ENCODE data around the gene ARHGAP30.

The ARHGAP30 gene

DNA sequence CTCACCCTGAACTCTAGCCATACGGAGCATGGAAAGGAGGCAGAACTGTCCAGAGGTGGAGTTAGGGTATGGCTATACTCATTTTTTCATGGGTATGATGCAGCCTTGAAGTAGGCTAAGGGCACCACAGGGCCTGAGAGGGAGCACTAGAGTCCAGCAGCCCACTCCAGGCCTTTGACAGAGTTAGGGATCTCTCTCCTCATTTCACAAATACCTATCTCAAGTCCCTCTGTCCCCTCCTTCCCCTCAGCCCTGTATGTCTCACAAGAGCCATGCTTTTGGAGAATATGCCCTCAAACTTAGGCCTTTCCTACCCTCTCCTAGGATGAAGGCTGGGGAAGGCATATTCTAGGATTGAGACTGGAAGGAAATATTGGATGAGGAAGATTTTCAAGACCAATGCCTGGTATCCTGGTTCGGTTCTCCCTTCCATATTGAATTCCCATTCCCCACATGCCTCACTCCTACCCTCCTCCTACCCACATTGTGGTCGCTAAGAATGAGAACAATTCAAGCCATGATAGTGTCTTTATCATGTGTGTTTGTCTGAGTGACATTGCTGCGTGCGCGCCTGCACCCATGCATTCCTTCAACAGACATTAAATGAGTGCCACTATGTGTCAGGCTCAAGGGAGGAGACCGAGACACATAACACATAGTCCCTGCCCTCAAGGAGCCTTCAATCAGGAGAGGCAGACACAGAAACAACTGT, 22.3 kb upstream of the ARHGAP30 start:
- TF ChIP-seq YY1 (IDR thresholded peaks at IDR 0.05; ENCODE audit: low read depth) (no peak), FOXM1 (IDR thresholded peaks at IDR 0.05; ENCODE audit: borderline replicate concordance, low read depth) (no peak), EP300 (IDR thresholded peaks at IDR 0.05; ENCODE audit: borderline replicate concordance) (no peak), EGR1 (IDR thresholded peaks at IDR 0.05) (no peak), CREB1 (IDR thresholded peaks at IDR 0.05; ENCODE audit: low read depth) (no peak), RAD21 (IDR thresholded peaks at IDR 0.05; ENCODE audit: low read depth) (no peak), TAF1 (IDR thresholded peaks at IDR 0.05; ENCODE audit: low read depth) (no peak)
- TF ChIP-seq, protein P1, sequence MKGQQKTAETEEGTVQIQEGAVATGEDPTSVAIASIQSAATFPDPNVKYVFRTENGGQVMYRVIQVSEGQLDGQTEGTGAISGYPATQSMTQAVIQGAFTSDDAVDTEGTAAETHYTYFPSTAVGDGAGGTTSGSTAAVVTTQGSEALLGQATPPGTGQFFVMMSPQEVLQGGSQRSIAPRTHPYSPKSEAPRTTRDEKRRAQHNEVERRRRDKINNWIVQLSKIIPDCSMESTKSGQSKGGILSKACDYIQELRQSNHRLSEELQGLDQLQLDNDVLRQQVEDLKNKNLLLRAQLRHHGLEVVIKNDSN (IDR thresholded peaks at IDR 0.05) = no peak

DNA sequence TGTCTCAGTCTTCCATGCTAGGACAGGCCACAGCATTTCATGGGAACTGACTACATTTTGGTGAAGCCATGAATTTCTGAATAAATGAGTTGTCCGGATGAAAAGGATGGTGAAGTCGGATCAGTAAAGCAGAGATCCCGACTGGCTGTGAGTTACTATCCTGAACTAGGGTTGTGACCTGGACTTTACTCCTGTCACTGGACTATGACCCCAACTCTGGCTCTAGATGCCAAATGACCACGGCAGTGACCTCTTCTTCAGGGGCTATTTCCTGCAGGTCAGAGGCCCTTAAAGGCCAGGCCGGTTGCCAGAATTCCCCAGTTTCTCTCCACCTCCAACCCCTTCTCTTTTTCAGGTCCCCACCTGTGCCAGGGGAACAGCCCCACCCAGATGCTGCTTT, 21.4 kb upstream of the ARHGAP30 start:
- TF ChIP-seq EGR1 (IDR thresholded peaks at IDR 0.05) (no peak), ZBTB7A (IDR thresholded peaks at IDR 0.05; ENCODE audit: low read depth) (no peak), RAD21 (IDR thresholded peaks at IDR 0.05; ENCODE audit: low read depth) (no peak)
- TF ChIP-seq, protein P1 (IDR thresholded peaks at IDR 0.05) = no peak

DNA sequence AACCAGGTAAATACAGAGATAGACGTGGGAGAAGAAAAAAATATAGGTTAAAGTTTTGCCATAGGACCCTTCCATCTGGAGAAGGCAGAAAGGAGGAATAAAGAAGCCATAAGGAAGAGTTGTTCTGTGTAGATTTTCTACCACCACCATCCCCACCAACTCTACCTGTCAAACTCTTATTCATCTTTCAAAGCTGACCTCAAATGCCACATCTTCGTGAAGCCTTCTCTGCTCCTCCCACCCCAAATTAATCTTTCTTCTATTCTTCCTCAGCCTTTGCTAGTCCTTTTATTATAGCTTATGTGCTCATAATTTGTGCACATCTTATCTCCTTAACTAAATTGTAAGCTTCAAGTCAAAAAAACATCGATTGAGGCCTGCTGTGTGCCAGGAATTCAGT, 20.9 kb upstream of the ARHGAP30 start:
- TF ChIP-seq, protein P1 (IDR thresholded peaks at IDR 0.05) = no peak
- TF ChIP-seq, protein P2, sequence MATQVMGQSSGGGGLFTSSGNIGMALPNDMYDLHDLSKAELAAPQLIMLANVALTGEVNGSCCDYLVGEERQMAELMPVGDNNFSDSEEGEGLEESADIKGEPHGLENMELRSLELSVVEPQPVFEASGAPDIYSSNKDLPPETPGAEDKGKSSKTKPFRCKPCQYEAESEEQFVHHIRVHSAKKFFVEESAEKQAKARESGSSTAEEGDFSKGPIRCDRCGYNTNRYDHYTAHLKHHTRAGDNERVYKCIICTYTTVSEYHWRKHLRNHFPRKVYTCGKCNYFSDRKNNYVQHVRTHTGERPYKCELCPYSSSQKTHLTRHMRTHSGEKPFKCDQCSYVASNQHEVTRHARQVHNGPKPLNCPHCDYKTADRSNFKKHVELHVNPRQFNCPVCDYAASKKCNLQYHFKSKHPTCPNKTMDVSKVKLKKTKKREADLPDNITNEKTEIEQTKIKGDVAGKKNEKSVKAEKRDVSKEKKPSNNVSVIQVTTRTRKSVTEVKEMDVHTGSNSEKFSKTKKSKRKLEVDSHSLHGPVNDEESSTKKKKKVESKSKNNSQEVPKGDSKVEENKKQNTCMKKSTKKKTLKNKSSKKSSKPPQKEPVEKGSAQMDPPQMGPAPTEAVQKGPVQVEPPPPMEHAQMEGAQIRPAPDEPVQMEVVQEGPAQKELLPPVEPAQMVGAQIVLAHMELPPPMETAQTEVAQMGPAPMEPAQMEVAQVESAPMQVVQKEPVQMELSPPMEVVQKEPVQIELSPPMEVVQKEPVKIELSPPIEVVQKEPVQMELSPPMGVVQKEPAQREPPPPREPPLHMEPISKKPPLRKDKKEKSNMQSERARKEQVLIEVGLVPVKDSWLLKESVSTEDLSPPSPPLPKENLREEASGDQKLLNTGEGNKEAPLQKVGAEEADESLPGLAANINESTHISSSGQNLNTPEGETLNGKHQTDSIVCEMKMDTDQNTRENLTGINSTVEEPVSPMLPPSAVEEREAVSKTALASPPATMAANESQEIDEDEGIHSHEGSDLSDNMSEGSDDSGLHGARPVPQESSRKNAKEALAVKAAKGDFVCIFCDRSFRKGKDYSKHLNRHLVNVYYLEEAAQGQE (IDR thresholded peaks at IDR 0.05; ENCODE audit: low read depth) = no peak
- TF ChIP-seq YY1 (IDR thresholded peaks at IDR 0.05; ENCODE audit: low read depth) (no peak), TAF1 (IDR thresholded peaks at IDR 0.05; ENCODE audit: low read depth) (no peak), CEBPB (IDR thresholded peaks at IDR 0.05) (no peak), TEAD4 (IDR thresholded peaks at IDR 0.05) (no peak), CREB1 (IDR thresholded peaks at IDR 0.05; ENCODE audit: low read depth) (no peak), ZBTB7A (IDR thresholded peaks at IDR 0.05; ENCODE audit: low read depth) (no peak), RAD21 (IDR thresholded peaks at IDR 0.05; ENCODE audit: low read depth) (no peak), TCF12 (IDR thresholded peaks at IDR 0.05; ENCODE audit: low read depth) (no peak), EP300 (IDR thresholded peaks at IDR 0.05; ENCODE audit: borderline replicate concordance) (no peak)
- TF ChIP-seq, protein P3, sequence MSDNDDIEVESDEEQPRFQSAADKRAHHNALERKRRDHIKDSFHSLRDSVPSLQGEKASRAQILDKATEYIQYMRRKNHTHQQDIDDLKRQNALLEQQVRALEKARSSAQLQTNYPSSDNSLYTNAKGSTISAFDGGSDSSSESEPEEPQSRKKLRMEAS (IDR thresholded peaks at IDR 0.05) = no peak

DNA sequence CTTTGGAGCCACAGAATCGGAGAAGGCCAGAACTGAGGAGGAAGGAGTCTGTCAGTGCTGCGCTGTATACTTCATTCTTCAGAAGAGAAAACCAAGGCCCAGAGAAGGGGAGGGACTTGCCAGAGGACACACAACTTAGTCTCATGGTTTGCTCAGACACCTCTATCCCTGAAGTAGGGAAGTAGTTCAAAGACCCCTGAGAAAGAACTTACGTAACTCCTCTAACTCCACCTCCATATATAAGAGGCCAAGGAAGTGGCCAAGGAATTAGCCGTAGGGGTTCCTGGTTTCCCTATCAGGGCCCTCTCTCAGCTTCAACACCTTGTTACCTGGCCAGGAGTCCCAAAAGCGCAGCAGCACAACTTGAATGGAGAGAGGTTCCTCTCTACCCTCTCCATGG, 20.2 kb upstream of the ARHGAP30 start:
- TF ChIP-seq CREB1 (IDR thresholded peaks at IDR 0.05; ENCODE audit: low read depth) (no peak), TEAD4 (IDR thresholded peaks at IDR 0.05) (no peak), EP300 (IDR thresholded peaks at IDR 0.05; ENCODE audit: borderline replicate concordance) (no peak), RAD21 (IDR thresholded peaks at IDR 0.05; ENCODE audit: low read depth) (no peak), FOXM1 (IDR thresholded peaks at IDR 0.05; ENCODE audit: borderline replicate concordance, low read depth) (no peak), YY1 (IDR thresholded peaks at IDR 0.05; ENCODE audit: low read depth) (no peak), NFIC (IDR thresholded peaks at IDR 0.05) (no peak), CEBPB (IDR thresholded peaks at IDR 0.05) (no peak), TAF1 (IDR thresholded peaks at IDR 0.05; ENCODE audit: low read depth) (no peak), ZBTB7A (IDR thresholded peaks at IDR 0.05; ENCODE audit: low read depth) (no peak), TCF12 (IDR thresholded peaks at IDR 0.05; ENCODE audit: low read depth) (no peak)
- TF ChIP-seq, protein P1 (IDR thresholded peaks at IDR 0.05) = no peak
- TF ChIP-seq, protein P3 (IDR thresholded peaks at IDR 0.05) = no peak

DNA sequence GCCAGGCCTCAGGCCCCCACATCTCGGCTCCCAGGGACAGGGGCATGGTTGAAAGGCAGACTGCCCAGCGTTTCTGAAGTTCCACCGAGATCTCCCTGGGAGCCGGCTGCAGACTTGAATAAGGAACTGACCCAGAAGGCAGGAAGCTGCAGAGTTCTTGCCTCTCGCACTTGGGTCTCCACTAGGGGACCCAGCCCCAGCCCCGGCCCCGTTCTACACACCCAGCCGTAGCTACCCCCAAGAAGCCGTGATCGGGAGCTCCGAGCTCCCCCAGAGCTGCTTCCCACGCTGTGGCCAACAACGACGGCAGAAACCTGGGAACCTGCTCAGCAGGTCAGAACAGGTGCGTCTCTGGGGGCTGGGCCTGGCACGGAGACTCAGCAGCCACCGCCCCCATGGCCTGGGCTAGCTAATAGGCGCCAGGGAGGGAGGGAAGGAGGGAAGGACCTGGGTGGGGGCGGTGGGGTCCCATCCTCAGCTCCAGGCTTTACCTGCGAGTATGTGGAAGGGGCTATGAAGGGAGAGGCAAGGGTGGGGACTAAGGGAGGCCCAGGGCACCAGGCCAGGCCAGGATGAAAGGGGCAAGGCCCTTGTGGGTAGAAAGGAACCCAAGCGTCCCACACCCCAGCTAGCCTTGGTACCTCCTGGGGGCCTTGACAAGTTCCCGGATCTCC, 19.7 kb upstream of the ARHGAP30 start, which contains the start of gene NECTIN4:
Gene NECTIN4 (minus strand): TSS at position 308 of the 674 bp plus-strand sequence. CDS start 262 bp downstream, at position 46.
- TF ChIP-seq FOXM1 (IDR thresholded peaks at IDR 0.05; ENCODE audit: borderline replicate concordance, low read depth) (no peak), NFIC (IDR thresholded peaks at IDR 0.05) (peak; percentile 80), EP300 (IDR thresholded peaks at IDR 0.05; ENCODE audit: borderline replicate concordance) (peak; percentile 67; the same call in 1 of the 2 replicates), EGR1 (IDR thresholded peaks at IDR 0.05) (peak; percentile 60; the same call in 1 of the 2 replicates), TCF12 (IDR thresholded peaks at IDR 0.05; ENCODE audit: low read depth) (peak; percentile 82), ZBTB7A (IDR thresholded peaks at IDR 0.05; ENCODE audit: low read depth) (no peak), TAF1 (IDR thresholded peaks at IDR 0.05; ENCODE audit: low read depth) (no peak), YY1 (IDR thresholded peaks at IDR 0.05; ENCODE audit: low read depth) (0 out of 2 replicates have a peak, but pooled peaks have one; percentile 46), CREB1 (IDR thresholded peaks at IDR 0.05; ENCODE audit: low read depth) (no peak), TEAD4 (IDR thresholded peaks at IDR 0.05) (0 out of 2 replicates have a peak, but pooled peaks have one; percentile 40), RAD21 (IDR thresholded peaks at IDR 0.05; ENCODE audit: low read depth) (no peak)
- TF ChIP-seq, protein P2 (IDR thresholded peaks at IDR 0.05; ENCODE audit: low read depth) = no peak
- TF ChIP-seq, protein P3 (IDR thresholded peaks at IDR 0.05) = peak; percentile 94
- TF ChIP-seq, protein P1 (IDR thresholded peaks at IDR 0.05) = peak; percentile 46

Data from Ishikawa (cell line).